Right lung (tissue), 5 donors: ENCODE results near the gene HTRA1. TPM values are rescaled to one million over a fixed set of nuclear protein-coding genes. Genes with fewer than 3 reads are reported as not detected.

Source experiments
- DNase-seq, 2 donors: peaks; one replicate each; pipeline ENCODE4 v3.0.0-alpha.2; 2013
- polyA plus RNA-seq, 5 donors: library from polyadenylated mRNA; unstranded; fragments of 120-200 nt; gene quantifications; one replicate each; pipeline versions ENCODE4 v1.2.1 to v1.2.3, GENCODE V29; 2013; ENCODE audit warnings: inconsistent platforms in 1 of 5, low replicate concordance in 1 of 5; ENCODE audit not compliant: insufficient read length in 5 of 5, insufficient read depth in 1 of 5

Gene HTRA1
- polyA plus RNA-seq, 5 donors = 55.1 to 87.0 (median 69.1) TPM

GRCh38 chr10:122450353-122450990 is 10.9 kb upstream of the HTRA1 start:
- no peak for DNase-seq

- DNase-seq = no peak
Observed at GRCh38 chr10:122454071-122454470, 7.3 kb upstream of the HTRA1 start.

GRCh38 chr10:122454603-122455080 is 6.7 kb upstream of the HTRA1 start, which contains the start of gene ARMS2:
ARMS2 (plus strand) TSS chr10:122454653; CDS start chr10:122454728, 75 bp downstream.
- no peak for DNase-seq

DNA sequence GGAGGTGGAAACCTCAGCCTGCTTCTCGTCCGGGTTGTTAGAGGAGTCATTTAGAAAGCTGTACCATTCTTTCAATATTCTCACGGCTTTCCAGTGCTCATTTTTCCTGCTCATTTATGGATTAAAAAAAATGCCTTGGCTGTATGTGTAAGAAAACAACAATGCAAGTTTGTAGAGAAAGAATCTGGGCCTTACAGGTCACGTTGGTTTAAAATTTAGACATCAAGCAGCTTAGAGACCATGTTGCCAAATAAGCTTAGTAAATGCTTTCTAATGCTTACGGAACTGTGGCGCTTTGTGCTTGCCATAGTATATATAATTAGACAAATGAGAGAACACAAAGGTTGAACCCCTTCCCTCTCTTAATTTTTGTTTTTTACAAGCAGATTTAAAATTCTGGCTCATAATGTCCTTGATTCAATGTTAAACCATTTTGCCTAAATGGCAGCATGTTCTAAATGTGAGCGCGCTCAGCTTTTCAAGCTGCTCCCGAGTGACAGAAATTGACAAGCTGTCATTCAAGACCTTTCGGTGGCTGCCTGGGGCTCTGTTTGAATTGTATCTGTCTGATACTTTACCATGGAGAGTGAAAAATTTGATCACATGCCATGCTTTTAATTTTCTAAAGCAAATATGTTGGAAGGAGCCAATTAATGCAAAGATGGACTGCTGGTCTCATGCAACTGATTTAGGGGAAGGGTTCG is 5.8 kb upstream of the HTRA1 start:
- no peak for DNase-seq

DNA sequence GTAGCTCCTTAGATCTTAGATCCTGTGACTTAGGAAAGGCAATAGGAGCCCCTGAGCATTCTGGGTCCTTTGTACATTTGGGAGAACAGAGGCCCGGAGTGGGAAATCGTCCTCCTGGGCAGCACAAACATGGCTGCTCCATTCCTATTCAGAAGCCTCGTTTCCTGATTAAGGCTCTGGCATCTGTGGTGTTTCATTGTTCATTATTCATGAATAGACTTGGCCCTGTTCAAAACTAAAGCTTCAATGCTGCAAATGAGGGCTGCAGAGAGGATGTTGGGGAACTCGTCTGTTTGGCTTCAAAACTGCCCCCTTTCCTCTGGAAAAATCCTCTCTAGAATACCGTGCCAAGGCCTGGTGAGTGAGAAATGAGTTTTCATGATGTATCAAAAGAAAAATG is 3.4 kb upstream of the HTRA1 start:
- DNase-seq = no peak

GRCh38 chr10:122458693-122459092 is 2.7 kb upstream of the HTRA1 start:
- DNase-seq = no peak

- no peak for DNase-seq
Observed at GRCh38 chr10:122459561-122460273, 1.6 kb upstream of the HTRA1 start.

- no peak for DNase-seq
Observed at GRCh38 chr10:122460891-122461293, 461 bp upstream of the HTRA1 start.

- no peak for DNase-seq
Observed at GRCh38 chr10:122461729-122462532, 578 bp downstream of the HTRA1 start.

GRCh38 chr10:122462533-122463465 is 1.4 kb downstream of the HTRA1 start:
- DNase-seq = no peak

- DNase-seq = no peak
Observed at GRCh38 chr10:122463466-122464249, 2.3 kb downstream of the HTRA1 start.

- no peak for DNase-seq
Observed at GRCh38 chr10:122464250-122464510, 2.8 kb downstream of the HTRA1 start.

DNA sequence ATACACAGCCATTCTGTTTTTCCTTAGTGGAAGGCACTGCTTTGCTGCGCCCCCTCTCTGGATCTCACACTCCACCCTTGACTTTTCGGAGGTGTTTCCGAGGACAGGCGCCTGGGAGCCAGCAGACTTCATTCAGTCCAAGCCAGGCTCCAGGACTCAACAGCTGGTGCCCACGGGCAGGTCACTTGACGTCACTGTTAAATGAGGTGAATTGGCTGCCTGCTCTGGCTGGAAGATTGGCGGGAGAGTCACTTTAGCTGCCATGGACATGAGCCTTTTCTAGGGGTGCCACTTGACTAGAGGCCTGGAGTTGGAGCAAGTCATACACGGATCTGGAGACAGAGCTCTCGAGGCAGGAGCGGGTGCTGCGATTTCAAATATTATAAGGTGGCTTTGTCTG is 3.2 kb downstream of the HTRA1 start:
- DNase-seq = no peak

DNA sequence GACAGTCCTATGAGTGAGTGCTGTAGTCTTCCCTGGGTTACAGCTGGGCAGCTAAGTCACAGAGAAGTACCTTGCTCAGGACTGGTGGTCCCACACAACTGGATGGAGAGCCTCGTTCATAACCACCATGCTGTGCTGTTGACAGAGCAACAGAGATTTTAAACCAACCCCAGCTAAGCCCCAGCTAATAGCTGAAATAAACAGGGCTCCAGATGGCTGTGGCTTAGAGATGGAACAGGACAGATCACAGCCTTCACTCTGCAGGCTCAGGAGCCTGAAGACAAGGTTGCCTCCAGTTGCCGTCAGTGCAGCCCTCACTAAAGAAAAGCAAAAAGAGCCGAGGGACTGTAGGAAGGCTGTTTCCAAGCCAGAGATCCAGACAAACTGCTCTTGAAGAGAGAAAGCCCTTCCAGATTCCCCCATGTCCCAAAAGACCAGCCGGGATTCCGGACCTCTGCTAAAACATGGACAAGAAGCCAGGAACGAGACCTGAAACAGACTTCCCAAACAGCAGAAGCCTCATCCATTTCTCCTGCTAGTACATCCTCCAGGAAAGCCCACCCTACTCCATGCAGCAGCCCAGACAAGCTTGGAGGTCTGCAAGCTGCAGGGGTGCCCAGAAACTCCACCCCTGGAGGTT is 4.2 kb downstream of the HTRA1 start:
- DNase-seq = no peak

GRCh38 chr10:122466951-122467381 is 5.6 kb downstream of the HTRA1 start:
- DNase-seq = no peak

DNA sequence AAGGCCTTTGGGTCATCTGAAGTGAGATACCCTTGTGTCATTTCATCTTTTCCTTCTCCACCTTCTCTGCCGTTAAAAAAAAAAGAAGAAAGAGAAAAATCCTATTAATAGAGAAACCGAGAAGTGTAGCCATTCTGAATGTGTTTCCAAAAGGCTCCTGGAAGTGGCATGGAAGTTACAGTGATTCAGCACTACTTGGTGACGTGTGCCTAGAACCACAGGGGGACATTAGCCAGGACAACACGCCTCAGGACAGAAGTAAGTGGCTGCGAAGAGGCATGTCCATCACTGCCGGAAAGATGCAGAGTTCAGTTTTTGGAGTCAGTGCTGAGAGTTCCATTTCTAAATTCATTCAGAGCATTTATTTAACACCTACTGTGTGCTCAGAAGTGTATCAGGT is 6.3 kb downstream of the HTRA1 start:
- DNase-seq = no peak

DNA sequence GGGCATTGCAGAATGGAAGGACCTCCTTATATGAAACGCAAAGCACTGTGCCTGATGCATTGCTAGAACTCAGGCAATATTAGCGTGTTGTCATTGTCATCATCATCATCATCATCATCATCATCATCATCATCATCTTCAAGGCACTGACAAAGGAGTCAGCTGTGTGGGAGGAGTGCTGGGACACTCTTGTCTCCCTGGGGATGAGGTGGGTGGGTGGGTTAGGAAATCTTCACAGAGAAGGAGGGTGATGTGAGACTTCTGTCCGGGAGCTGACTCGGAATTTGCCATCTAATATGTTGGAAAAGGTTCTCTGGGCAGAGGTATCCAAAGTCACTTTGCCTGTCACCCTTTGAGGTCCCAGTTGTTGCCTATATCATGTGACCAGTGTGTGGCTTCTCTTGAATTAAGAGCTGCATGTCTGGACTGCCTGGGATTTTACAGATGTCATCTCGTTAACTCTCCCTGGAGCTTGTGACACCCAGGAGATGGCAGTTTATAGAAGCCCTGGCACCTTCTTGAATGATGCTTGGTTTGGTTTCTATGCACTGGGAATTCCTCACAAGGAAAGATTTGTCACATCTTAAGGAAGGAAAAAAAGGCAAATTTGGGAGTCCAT is 7.1 kb downstream of the HTRA1 start:
- no peak for DNase-seq

GRCh38 chr10:122468926-122469781 is 7.8 kb downstream of the HTRA1 start:
- no peak for DNase-seq
